Measurements from ENCODE around the gene ARMCX1. TPM values are rescaled to one million over a fixed set of nuclear protein-coding genes. Genes with fewer than 3 reads are reported as not detected.

Gene ARMCX1
- total and polyA plus RNA-seq, 2 donors (not counting 3 experiments of a cell fraction or from before 2014, with no cell fraction given), result 11.0 to 22.4 TPM

DNA sequence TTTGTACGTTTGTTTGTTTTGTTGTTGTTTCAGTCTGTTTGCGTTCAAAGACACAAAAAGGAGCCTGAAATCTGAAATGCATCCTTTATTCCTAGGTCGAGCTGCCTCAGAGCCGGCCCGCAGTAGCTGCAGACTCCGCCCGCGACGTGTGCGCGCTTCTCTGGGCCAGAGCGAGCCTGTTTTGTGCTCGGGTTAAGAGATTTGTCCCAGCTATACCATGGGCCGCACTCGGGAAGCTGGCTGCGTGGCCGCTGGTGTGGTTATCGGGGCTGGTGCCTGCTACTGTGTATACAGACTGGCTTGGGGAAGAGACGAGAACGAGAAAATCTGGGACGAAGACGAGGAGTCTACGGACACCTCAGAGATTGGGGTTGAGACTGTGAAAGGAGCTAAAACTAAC lies 2.4 kb downstream of the ARMCX1 start:
- Histone ChIP-seq H3K36me3 (ENCODE audit: control insufficient read depth in 2 of 2, extremely low read depth in 1 of 2, insufficient read depth in 2 of 2, low read length in 2 of 2) (peaks cover 0 to 5% of the 10 kb centered on the region in 2 experiments), H3K9me1 (replicated peaks; ENCODE audit: control insufficient read depth, extremely low read depth, insufficient read depth, low read length) (no peaks in the 10 kb centered on the region), H3K4me2 (ENCODE audit: insufficient read depth, low read length) (no peak overlapping the region), H3K4me1 (ENCODE audit: control insufficient read depth, extremely low read depth, insufficient read depth, low read length) (peaks cover 2% of the 10 kb centered on the region), H3K79me2 (ENCODE audit: control insufficient read depth, insufficient read depth, low read length) (peaks cover 7% of the 10 kb centered on the region), H4K20me1 (replicated peaks; ENCODE audit: control insufficient read depth, extremely low read depth, insufficient read depth, low read length) (no peaks in the 10 kb centered on the region), H3K4me3 (replicated peaks in 1 of 3; ENCODE audit: insufficient read depth in 1 of 3, low read depth in 1 of 3, low read length in 3 of 3) (no peak overlapping the region), H3K9ac (replicated peaks; ENCODE audit: extremely low read depth, insufficient read depth, low read length) (no peak overlapping the region), H2AFZ (ENCODE audit: low read depth, low read length) (no peak overlapping the region), H3K9me3 (replicated peaks; ENCODE audit: control insufficient read depth, insufficient read depth, low read length) (no peaks in the 10 kb centered on the region), H3K27me3 (ENCODE audit: control insufficient read depth in 2 of 2, insufficient read depth in 2 of 2, low read length in 2 of 2) (no peaks in the 10 kb centered on the region), H3K27ac (ENCODE audit: insufficient read depth, low read depth, low read length) (no peak overlapping the region)
- CTCF ChIA-PET, result no interaction called here
- intact Hi-C loops (cut with micrococcal nuclease) (no loop called here), dilution Hi-C loops (cut with MboI; ENCODE audit: extremely low pct_ligation_motif_present, low sequenced_read_pairs) (no loop called here)
- no peak for FAIRE-seq
- no TSS peak for BruUV-seq (replicated peaks)
- DNase-seq (ENCODE audit: low read depth, low spot score), result no peak
- TF ChIP-seq FOS (IDR thresholded peaks at IDR 0.05; ENCODE audit: borderline replicate concordance, insufficient read depth, low read length) (no peak), EZH2 (IDR thresholded peaks at IDR 0.05; ENCODE audit: borderline replicate concordance, low read depth, low read length, severe bottlenecking) (no peak), MYC (IDR thresholded peaks at IDR 0.05; ENCODE audit: low read depth, low read length) (no peak), POLR2AphosphoS5 (IDR thresholded peaks at IDR 0.05; ENCODE audit: insufficient read depth, low read depth, low read length) (no peak), POLR2A (IDR thresholded peaks at IDR 0.05; ENCODE audit: low read depth, low read length) (no peak), JUN (IDR thresholded peaks at IDR 0.05; ENCODE audit: borderline replicate concordance, insufficient read depth, insufficient read length, low read depth) (no peak)
- TF ChIP-seq, protein P1, sequence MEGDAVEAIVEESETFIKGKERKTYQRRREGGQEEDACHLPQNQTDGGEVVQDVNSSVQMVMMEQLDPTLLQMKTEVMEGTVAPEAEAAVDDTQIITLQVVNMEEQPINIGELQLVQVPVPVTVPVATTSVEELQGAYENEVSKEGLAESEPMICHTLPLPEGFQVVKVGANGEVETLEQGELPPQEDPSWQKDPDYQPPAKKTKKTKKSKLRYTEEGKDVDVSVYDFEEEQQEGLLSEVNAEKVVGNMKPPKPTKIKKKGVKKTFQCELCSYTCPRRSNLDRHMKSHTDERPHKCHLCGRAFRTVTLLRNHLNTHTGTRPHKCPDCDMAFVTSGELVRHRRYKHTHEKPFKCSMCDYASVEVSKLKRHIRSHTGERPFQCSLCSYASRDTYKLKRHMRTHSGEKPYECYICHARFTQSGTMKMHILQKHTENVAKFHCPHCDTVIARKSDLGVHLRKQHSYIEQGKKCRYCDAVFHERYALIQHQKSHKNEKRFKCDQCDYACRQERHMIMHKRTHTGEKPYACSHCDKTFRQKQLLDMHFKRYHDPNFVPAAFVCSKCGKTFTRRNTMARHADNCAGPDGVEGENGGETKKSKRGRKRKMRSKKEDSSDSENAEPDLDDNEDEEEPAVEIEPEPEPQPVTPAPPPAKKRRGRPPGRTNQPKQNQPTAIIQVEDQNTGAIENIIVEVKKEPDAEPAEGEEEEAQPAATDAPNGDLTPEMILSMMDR (IDR thresholded peaks at IDR 0.05; ENCODE audit: extremely low read depth in 1 of 2, insufficient read depth in 1 of 2, low read depth in 1 of 2, low read length in 2 of 2), result no peak
- TF ChIP-seq, protein P2, sequence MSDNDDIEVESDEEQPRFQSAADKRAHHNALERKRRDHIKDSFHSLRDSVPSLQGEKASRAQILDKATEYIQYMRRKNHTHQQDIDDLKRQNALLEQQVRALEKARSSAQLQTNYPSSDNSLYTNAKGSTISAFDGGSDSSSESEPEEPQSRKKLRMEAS (IDR thresholded peaks at IDR 0.05; ENCODE audit: insufficient read depth, insufficient read length), result no peak
- POLR2A ChIA-PET, result no interaction called here
